GM23338 (cell line): ENCODE data around the gene SORBS2. TPM values are rescaled to one million over a fixed set of nuclear protein-coding genes. Genes with fewer than 3 reads are reported as not detected.
A peak's percentile ranks its signal among the peaks of the same experiment; 100 is the strongest.

Experiments
- ATAC-seq: fragments of 200-7000 bp; cut with Tn5 transposase; 3 replicates; pipeline ENCODE4 v1.9.1; 2020
- DNase-seq: peaks from one replicate; pipeline ENCODE4 v3.0.0-alpha.2; 2015; ENCODE audit warnings: low spot score
- H2AFZ ChIP-seq: fragments of 200-600 bp; sonication (generic); 2 replicates; pipeline ENCODE4 v1.8.0; 2016; ENCODE audit warnings: antibody characterized with exemption, mild to moderate bottlenecking, moderate library complexity
- H3F3A ChIP-seq: fragments of 200-600 bp; sonication (generic); replicated peaks from 2 replicates; pipeline ENCODE4 v1.8.0; 2017; ENCODE audit warnings: antibody characterized with exemption, mixed run types, low read depth
- H3K27ac ChIP-seq: fragments of 200-600 bp; sonication (generic); 2 replicates; pipeline ENCODE4 v1.6.1; 2016; ENCODE audit warnings: low read depth
- H3K27me3 ChIP-seq: fragments of 200-600 bp; sonication (generic); 2 replicates; pipeline ENCODE4 v1.8.0; 2016; ENCODE audit warnings: mild to moderate bottlenecking, mixed run types, moderate library complexity; ENCODE audit not compliant: insufficient read depth
- H3K36me3 ChIP-seq: fragments of 200-600 bp; sonication (generic); 2 replicates; pipeline ENCODE4 v1.8.0; 2016; ENCODE audit warnings: mild to moderate bottlenecking; ENCODE audit not compliant: insufficient read depth
- H3K4me1 ChIP-seq: fragments of 200-600 bp; sonication (generic); 2 replicates; pipeline ENCODE4 v1.8.0; 2016; ENCODE audit warnings: mild to moderate bottlenecking, moderate library complexity; ENCODE audit not compliant: insufficient read depth
- H3K4me2 ChIP-seq: fragments of 200-600 bp; sonication (generic); 2 replicates; pipeline ENCODE4 v1.7.1; 2017; ENCODE audit warnings: mixed run types
- H3K4me3 ChIP-seq: fragments of 200-600 bp; sonication (generic); 2 replicates; pipeline ENCODE4 v1.6.1; 2016; ENCODE audit warnings: mixed run types
- H3K79me2 ChIP-seq: fragments of 200-600 bp; sonication (generic); replicated peaks from 2 replicates; pipeline ENCODE4 v1.8.0; 2017; ENCODE audit warnings: mild to moderate bottlenecking; ENCODE audit not compliant: insufficient read depth
- H3K9me2 ChIP-seq: fragments of 200-600 bp; sonication (generic); 2 replicates; pipeline ENCODE4 v1.8.0; 2017; ENCODE audit not compliant: insufficient read depth
- H4K20me1 ChIP-seq: fragments of 200-600 bp; sonication (generic); replicated peaks from 2 replicates; pipeline ENCODE4 v1.8.0; 2017; ENCODE audit warnings: mild to moderate bottlenecking; ENCODE audit not compliant: insufficient read depth
- H3K27ac Mint-ChIP-seq: 2 replicates; pipeline ENCODE4 v1.8.0; 2020; ENCODE audit warnings: inconsistent platforms, mild to moderate bottlenecking, moderate library complexity, mixed read lengths
- H3K27me3 Mint-ChIP-seq: 3 replicates; pipeline ENCODE4 v1.8.0; 2022; ENCODE audit warnings: low read depth, mild to moderate bottlenecking, moderate library complexity, mixed read lengths, inconsistent platforms; ENCODE audit not compliant: insufficient read depth, poor library complexity
- H3K36me3 Mint-ChIP-seq: 3 replicates; pipeline ENCODE4 v1.8.0; 2021; ENCODE audit warnings: low read depth, mild to moderate bottlenecking, inconsistent platforms, moderate library complexity, mixed read lengths
- H3K4me1 Mint-ChIP-seq: 3 replicates; pipeline ENCODE4 v1.8.0; 2020; ENCODE audit warnings: mild to moderate bottlenecking, inconsistent platforms, mixed read lengths
- H3K4me3 Mint-ChIP-seq: 3 replicates; pipeline ENCODE4 v1.8.0; 2021; ENCODE audit warnings: moderate library complexity, mild to moderate bottlenecking, inconsistent platforms, mixed read lengths
- H3K9me3 Mint-ChIP-seq: 3 replicates; pipeline ENCODE4 v1.8.0; 2020; ENCODE audit warnings: moderate library complexity, mild to moderate bottlenecking, inconsistent platforms, mixed read lengths
- CREB1 ChIP-seq: fragments of 250-450 bp; sonication (Bioruptor Pico); IDR thresholded peaks from 2 replicates; pipeline ENCODE4 v1.5.0; 2020; ENCODE audit warnings: low read depth, mild to moderate bottlenecking, moderate library complexity
- ETS1 ChIP-seq: IDR thresholded peaks from 2 replicates; pipeline ENCODE4 v1.6.1; 2016; ENCODE audit warnings: antibody characterized with exemption
- EZH2 ChIP-seq: fragments of 200-600 bp; sonication (generic); IDR thresholded peaks from one replicate; pipeline ENCODE4 v1.8.0; 2017; ENCODE audit warnings: antibody characterized with exemption, mild to moderate bottlenecking, low read depth; ENCODE audit not compliant: unreplicated experiment
- EZH2phosphoT487 ChIP-seq: fragments of 200-600 bp; sonication (generic); IDR thresholded peaks from one replicate; pipeline ENCODE4 v1.8.1; 2018; ENCODE audit warnings: antibody characterized with exemption; ENCODE audit not compliant: unreplicated experiment
- JUNB ChIP-seq: IDR thresholded peaks from one replicate; pipeline ENCODE4 v1.6.1; 2016; ENCODE audit warnings: antibody characterized with exemption; ENCODE audit not compliant: unreplicated experiment
- NANOG ChIP-seq: IDR thresholded peaks from 2 replicates; pipeline ENCODE4 v1.6.1; 2016; ENCODE audit warnings: antibody characterized with exemption, borderline replicate concordance
- POLR2AphosphoS5 ChIP-seq: IDR thresholded peaks from 2 replicates; pipeline ENCODE4 v1.6.1; 2016; ENCODE audit warnings: antibody characterized with exemption, low read depth
- REST ChIP-seq: IDR thresholded peaks from one replicate; pipeline ENCODE4 v1.6.1; 2018; ENCODE audit warnings: antibody characterized with exemption; ENCODE audit not compliant: unreplicated experiment
- STAT1 ChIP-seq: IDR thresholded peaks from one replicate; pipeline ENCODE4 v1.6.1; 2016; ENCODE audit warnings: antibody characterized with exemption; ENCODE audit not compliant: unreplicated experiment
- ZNF114 ChIP-seq: fragments of 250-450 bp; sonication (Bioruptor Pico); IDR thresholded peaks from 2 replicates; pipeline ENCODE4 v1.5.0; 2020; ENCODE audit warnings: mild to moderate bottlenecking, moderate library complexity
- ZNF331 ChIP-seq: fragments of 250-450 bp; sonication (Bioruptor Pico); IDR thresholded peaks from 2 replicates; pipeline ENCODE4 v1.5.0; 2020; ENCODE audit warnings: low read depth, mild to moderate bottlenecking, moderate library complexity
- polyA plus RNA-seq: library from polyadenylated mRNA; unstranded; fragments of >200 nt; fragmentation: Nextera tagmentation; extraction: Ambion mirVana; gene quantifications from 2 replicates; pipeline ENCODE4 v1.2.1, GENCODE V29; 2016
- total RNA-seq: library from RNA; depleted of rRNA; stranded (reverse); fragments of >200 nt; shearing (Covaris generic); gene quantifications from 2 replicates; pipeline ENCODE4 v1.2.3, GENCODE V29; 2014
- TF ChIP-seq, protein P1 (sequence below), 2 experiments: fragments of 200-600 bp in 1 of 2; sonication (generic) in 1 of 2; conservative IDR thresholded peaks; 2 replicates each; pipeline versions ENCODE4 v1.5.1 to v1.6.1; 2016 to 2017; ENCODE audit warnings: antibody characterized with exemption in 2 of 2, low read depth in 2 of 2, mild to moderate bottlenecking in 2 of 2, moderate library complexity in 1 of 2
- TF ChIP-seq, protein P2 (sequence below): fragments of 250-450 bp; sonication (Bioruptor Pico); IDR thresholded peaks from 2 replicates; pipeline ENCODE4 v1.5.0; 2020; ENCODE audit warnings: mild to moderate bottlenecking, moderate library complexity

The SORBS2 gene
- total and polyA plus RNA-seq, 2 experiments from 2014 or later: 17.8 to 27.6 TPM

GRCh38 chr4:185835336-185835735 lies 23.3 kb upstream of the SORBS2 start:
- Mint-ChIP-seq H3K9me3 (no peaks in the 10 kb centered on the region), H3K27me3 (peaks cover 2% of the 10 kb centered on the region), H3K4me1 (peaks cover 30% of the 10 kb centered on the region), H3K27ac (peak overlapping the region; percentile 89), H3K36me3 (no peaks in the 10 kb centered on the region), H3K4me3 (no peak overlapping the region)
- Histone ChIP-seq H3K4me1 (peaks cover 43% of the 10 kb centered on the region), H3K27me3 (no peaks in the 10 kb centered on the region), H2AFZ (no peak overlapping the region), H4K20me1 (no peaks in the 10 kb centered on the region), H3F3A (peaks cover 13% of the 10 kb centered on the region), H3K9me2 (0 out of 2 replicates have a peak, but pooled peaks cover 2% of the 10 kb centered on the region), H3K27ac (peak overlapping the region; percentile 99), H3K4me3 (no peak overlapping the region), H3K4me2 (no peak overlapping the region), H3K79me2 (no peaks in the 10 kb centered on the region), H3K36me3 (no peaks in the 10 kb centered on the region)
- DNase-seq (no peak), ATAC-seq (no peak)
- TF ChIP-seq ZNF331 (CRISPR knock-in tag): no peak
- no peak for TF ChIP-seq JUNB
- TF ChIP-seq ZNF114 (CRISPR knock-in tag): no peak
- TF ChIP-seq, protein P1, sequence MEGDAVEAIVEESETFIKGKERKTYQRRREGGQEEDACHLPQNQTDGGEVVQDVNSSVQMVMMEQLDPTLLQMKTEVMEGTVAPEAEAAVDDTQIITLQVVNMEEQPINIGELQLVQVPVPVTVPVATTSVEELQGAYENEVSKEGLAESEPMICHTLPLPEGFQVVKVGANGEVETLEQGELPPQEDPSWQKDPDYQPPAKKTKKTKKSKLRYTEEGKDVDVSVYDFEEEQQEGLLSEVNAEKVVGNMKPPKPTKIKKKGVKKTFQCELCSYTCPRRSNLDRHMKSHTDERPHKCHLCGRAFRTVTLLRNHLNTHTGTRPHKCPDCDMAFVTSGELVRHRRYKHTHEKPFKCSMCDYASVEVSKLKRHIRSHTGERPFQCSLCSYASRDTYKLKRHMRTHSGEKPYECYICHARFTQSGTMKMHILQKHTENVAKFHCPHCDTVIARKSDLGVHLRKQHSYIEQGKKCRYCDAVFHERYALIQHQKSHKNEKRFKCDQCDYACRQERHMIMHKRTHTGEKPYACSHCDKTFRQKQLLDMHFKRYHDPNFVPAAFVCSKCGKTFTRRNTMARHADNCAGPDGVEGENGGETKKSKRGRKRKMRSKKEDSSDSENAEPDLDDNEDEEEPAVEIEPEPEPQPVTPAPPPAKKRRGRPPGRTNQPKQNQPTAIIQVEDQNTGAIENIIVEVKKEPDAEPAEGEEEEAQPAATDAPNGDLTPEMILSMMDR (conservative IDR thresholded peaks at IDR 0.05; ENCODE audit: low read depth in 2 of 2): no peak
- TF ChIP-seq POLR2AphosphoS5: no peak
- no peak for TF ChIP-seq EZH2phosphoT487
- TF ChIP-seq ETS1: no peak
- TF ChIP-seq, protein P2, sequence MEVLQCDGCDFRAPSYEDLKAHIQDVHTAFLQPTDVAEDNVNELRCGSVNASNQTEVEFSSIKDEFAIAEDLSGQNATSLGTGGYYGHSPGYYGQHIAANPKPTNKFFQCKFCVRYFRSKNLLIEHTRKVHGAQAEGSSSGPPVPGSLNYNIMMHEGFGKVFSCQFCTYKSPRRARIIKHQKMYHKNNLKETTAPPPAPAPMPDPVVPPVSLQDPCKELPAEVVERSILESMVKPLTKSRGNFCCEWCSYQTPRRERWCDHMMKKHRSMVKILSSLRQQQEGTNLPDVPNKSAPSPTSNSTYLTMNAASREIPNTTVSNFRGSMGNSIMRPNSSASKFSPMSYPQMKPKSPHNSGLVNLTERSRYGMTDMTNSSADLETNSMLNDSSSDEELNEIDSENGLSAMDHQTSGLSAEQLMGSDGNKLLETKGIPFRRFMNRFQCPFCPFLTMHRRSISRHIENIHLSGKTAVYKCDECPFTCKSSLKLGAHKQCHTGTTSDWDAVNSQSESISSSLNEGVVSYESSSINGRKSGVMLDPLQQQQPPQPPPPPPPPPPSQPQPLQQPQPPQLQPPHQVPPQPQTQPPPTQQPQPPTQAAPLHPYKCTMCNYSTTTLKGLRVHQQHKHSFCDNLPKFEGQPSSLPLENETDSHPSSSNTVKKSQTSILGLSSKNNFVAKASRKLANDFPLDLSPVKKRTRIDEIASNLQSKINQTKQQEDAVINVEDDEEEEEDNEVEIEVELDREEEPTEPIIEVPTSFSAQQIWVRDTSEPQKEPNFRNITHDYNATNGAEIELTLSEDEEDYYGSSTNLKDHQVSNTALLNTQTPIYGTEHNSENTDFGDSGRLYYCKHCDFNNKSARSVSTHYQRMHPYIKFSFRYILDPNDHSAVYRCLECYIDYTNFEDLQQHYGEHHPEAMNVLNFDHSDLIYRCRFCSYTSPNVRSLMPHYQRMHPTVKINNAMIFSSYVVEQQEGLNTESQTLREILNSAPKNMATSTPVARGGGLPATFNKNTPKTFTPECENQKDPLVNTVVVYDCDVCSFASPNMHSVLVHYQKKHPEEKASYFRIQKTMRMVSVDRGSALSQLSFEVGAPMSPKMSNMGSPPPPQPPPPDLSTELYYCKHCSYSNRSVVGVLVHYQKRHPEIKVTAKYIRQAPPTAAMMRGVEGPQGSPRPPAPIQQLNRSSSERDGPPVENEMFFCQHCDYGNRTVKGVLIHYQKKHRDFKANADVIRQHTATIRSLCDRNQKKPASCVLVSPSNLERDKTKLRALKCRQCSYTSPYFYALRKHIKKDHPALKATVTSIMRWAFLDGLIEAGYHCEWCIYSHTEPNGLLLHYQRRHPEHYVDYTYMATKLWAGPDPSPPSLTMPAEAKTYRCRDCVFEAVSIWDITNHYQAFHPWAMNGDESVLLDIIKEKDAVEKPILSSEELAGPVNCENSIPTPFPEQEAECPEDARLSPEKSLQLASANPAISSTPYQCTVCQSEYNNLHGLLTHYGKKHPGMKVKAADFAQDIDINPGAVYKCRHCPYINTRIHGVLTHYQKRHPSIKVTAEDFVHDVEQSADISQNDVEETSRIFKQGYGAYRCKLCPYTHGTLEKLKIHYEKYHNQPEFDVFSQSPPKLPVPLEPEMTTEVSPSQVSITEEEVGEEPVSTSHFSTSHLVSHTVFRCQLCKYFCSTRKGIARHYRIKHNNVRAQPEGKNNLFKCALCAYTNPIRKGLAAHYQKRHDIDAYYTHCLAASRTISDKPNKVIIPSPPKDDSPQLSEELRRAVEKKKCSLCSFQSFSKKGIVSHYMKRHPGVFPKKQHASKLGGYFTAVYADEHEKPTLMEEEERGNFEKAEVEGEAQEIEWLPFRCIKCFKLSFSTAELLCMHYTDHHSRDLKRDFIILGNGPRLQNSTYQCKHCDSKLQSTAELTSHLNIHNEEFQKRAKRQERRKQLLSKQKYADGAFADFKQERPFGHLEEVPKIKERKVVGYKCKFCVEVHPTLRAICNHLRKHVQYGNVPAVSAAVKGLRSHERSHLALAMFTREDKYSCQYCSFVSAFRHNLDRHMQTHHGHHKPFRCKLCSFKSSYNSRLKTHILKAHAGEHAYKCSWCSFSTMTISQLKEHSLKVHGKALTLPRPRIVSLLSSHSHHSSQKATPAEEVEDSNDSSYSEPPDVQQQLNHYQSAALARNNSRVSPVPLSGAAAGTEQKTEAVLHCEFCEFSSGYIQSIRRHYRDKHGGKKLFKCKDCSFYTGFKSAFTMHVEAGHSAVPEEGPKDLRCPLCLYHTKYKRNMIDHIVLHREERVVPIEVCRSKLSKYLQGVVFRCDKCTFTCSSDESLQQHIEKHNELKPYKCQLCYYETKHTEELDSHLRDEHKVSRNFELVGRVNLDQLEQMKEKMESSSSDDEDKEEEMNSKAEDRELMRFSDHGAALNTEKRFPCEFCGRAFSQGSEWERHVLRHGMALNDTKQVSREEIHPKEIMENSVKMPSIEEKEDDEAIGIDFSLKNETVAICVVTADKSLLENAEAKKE (CRISPR knock-in tag): no peak
- TF ChIP-seq STAT1: no peak
- no peak for TF ChIP-seq EZH2
- TF ChIP-seq CREB1 (CRISPR knock-in tag): no peak
- TF ChIP-seq REST: no peak
- TF ChIP-seq NANOG: no peak
